ENCODE measurements around the gene ERCC5.

The ERCC5 gene

DNA sequence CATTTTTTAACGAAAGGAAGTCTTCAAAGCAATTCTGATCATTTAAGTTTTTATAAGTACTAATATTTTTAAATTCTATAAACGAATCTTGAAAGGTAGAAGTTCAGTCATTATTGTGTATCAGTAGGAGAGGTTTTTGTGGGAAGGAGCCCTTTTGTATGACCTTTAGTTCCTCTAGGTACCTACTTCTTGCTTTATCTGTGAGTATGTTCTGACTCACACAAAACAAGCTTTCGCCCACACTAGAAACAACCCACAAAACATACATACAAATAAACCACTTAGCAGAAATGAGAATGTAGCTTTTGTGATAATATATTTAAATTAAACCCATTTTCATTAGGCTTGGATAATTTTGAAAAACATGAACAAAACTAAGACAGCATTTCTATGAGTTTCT is 27.8 kb downstream of the ERCC5 start:
- ChIA-PET CTCF (interaction anchor here (0.8 to 1.1 kb wide), 2 partner anchors 12 to 294 kb away, joined by 3 read pairs; no protein-coding TSS in a partner anchor), POLR2A (no interaction called here)
- DNase-seq (ENCODE audit: extremely low spot score): peak; percentile 37
- TF ChIP-seq, protein P1, sequence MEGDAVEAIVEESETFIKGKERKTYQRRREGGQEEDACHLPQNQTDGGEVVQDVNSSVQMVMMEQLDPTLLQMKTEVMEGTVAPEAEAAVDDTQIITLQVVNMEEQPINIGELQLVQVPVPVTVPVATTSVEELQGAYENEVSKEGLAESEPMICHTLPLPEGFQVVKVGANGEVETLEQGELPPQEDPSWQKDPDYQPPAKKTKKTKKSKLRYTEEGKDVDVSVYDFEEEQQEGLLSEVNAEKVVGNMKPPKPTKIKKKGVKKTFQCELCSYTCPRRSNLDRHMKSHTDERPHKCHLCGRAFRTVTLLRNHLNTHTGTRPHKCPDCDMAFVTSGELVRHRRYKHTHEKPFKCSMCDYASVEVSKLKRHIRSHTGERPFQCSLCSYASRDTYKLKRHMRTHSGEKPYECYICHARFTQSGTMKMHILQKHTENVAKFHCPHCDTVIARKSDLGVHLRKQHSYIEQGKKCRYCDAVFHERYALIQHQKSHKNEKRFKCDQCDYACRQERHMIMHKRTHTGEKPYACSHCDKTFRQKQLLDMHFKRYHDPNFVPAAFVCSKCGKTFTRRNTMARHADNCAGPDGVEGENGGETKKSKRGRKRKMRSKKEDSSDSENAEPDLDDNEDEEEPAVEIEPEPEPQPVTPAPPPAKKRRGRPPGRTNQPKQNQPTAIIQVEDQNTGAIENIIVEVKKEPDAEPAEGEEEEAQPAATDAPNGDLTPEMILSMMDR (IDR thresholded peaks at IDR 0.05; ENCODE audit: control extremely low read depth, extremely low read depth, low read depth, missing control alignments): no peak

DNA sequence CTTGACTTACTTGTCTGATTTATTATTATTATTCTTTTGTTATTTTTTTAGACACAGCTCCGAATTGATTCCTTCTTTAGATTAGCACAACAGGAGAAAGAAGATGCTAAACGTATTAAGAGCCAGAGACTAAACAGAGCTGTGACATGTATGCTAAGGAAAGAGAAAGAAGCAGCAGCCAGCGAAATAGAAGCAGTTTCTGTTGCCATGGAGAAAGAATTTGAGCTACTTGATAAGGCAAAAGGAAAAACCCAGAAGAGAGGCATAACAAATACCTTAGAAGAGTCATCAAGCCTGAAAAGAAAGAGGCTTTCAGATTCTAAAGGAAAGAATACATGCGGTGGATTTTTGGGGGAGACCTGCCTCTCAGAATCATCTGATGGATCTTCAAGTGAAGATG is 29.4 kb downstream of the ERCC5 start:
- no peak for DNase-seq (ENCODE audit: extremely low spot score)
- TF ChIP-seq, protein P1 (IDR thresholded peaks at IDR 0.05; ENCODE audit: control extremely low read depth, extremely low read depth, low read depth, missing control alignments): no peak
- ChIA-PET CTCF (interaction anchor here (1.2 to 1.6 kb wide), 3 partner anchors 40 to 265 kb away, joined by 3 to 5 read pairs (median 3); no protein-coding TSS in a partner anchor), POLR2A (no interaction called here)

DNA sequence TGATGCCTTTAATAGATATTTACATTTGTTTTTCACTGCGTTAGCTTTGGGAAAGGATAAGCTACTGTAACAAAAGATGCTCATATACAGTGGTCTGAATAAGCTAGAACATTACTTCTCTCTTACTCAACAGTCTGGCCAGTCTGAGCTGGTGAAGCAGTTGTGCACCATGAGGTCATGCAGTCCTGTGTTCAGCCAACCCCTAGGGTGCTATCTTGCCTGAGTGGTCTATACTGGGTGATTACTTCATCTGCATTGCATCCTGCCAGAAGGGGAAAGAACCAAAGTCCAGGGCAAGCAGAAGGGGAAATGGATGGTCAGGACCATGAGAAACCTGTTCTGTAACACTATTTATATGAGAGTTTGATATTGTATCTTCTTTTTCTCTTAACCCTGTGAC is 31.5 kb downstream of the ERCC5 start:
- TF ChIP-seq, protein P1 (IDR thresholded peaks at IDR 0.05; ENCODE audit: control extremely low read depth, extremely low read depth, low read depth, missing control alignments): no peak
- DNase-seq (ENCODE audit: extremely low spot score): no peak
- ChIA-PET POLR2A (no interaction called here), CTCF (interaction anchor here (1.0 to 1.3 kb wide), 3 partner anchors 18 to 286 kb away, joined by 3 to 4 read pairs (median 3); no protein-coding TSS in a partner anchor)

DNA sequence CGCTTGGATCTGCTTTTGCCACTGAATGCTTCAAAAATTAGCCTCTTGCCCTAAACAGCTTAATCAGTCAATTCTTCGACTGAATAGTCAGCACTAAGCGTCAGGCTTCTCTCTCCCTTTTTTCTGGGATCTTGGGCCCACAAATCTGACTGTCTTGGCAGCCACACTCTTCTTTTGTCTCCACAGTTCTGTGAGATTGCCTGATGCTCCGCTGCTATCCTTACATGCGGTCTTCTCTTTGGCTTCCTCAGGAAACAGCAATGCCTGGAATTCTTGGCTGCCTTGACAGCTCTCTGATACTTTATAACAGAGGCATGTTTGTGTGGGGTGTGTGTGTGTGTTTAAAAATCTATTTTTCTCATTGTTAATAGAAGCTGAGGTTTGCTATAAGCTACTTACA is 32.6 kb downstream of the ERCC5 start:
- TF ChIP-seq, protein P1 (IDR thresholded peaks at IDR 0.05; ENCODE audit: control extremely low read depth, extremely low read depth, low read depth, missing control alignments): no peak
- ChIA-PET CTCF (interaction anchor here (1.5 kb wide), 1 partner anchor 8 kb away, joined by 5 read pairs; no protein-coding TSS in a partner anchor), POLR2A (no interaction called here)
- no peak for DNase-seq (ENCODE audit: extremely low spot score)

DNA sequence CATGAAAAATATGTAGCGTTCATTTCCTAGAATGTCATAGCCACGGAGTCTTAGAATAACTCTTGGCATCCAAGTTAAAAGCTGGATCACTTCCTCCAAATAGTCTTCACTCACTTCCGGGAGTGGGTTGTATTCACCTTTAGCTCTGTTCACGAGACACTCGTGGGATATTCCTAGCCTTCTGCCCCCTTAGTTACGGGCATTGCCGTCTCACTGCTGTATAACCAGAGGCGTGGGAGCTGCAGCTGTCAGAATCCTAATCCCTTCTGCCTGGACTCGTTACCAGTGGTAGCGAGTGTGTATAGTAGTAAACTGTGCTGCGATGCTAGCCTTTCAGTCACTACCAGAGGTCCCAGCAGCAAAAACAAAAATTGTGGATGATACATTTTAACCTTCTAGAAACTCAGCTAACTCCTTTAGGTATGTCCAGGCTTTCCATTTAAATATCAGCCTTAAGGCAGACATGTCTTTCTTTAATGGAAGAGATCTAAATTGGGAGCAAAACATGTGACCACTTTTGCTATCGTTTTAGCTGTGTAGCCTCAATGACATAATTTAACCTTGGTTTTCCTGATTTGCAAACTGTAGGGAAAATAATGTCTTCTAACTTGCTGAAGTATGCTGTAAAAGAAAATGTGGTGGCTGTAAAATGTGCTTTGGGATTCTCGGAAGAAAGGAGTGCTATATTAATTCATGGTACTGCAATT is 34.1 kb downstream of the ERCC5 start:
- ChIA-PET CTCF (interaction anchor here (1.1 to 2.3 kb wide), 2 partner anchors 9 to 22 kb away, joined by 3 to 19 read pairs; no protein-coding TSS in a partner anchor), POLR2A (no interaction called here)
- no peak for DNase-seq (ENCODE audit: extremely low spot score)
- TF ChIP-seq, protein P1 (IDR thresholded peaks at IDR 0.05; ENCODE audit: control extremely low read depth, extremely low read depth, low read depth, missing control alignments): no peak

DNA sequence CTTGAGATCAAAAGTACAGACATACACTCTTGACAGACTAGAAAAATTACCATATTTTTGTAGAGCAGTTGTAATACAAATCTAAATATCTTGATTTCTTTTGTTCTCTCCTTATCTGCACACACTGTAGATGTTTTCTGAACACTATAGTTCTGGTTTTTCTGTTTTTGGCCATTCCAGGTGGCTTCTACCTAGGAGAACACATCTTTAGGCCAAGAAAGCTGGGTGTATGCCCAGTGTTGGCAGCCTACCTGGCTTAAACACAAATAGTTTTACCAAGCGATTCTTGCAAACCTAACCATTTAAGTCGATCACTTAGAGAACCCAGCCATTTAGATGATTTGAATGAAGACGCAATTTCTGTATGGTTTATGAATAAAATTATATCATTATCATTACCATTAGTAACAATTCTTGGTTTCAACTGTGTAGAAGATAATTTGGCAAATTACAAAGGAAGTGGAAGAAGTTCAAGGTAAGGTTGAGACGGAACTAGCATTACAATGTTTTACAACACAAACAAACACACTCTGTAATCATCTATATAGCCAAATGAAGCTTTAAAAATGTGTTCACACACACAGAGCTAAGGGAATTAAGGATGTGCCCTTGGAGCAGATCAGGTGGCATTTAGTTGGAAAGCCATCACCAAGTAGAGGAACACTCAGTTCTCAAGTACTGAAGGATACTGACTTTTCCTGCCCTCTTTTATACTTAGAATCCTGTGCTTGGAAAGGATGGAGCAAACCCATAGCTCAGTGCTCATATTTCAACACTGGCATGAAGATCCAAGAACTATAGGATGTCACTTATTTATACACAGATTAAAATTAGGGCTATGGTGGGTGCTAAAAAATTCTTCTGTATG is 36.2 kb downstream of the ERCC5 start:
- POLR2A ChIA-PET: no interaction called here
- DNase-seq (ENCODE audit: extremely low spot score): no peak
- TF ChIP-seq, protein P1 (IDR thresholded peaks at IDR 0.05; ENCODE audit: control extremely low read depth, extremely low read depth, low read depth, missing control alignments): no peak
- CTCF ChIA-PET: interaction anchor here (0.8 to 1.2 kb wide), 2 partner anchors 11 to 194 kb away, joined by 3 read pairs; no protein-coding TSS in a partner anchor

All from GM10248 (cell line).